Osteoblast (primary cell): ENCODE measurements around the gene SCRN2. TPM values are rescaled to one million over a fixed set of nuclear protein-coding genes. Genes with fewer than 3 reads are reported as not detected.
A peak's percentile ranks its signal among the peaks of the same experiment; 100 is the strongest.

Source experiments
- DNase-seq: peaks from one replicate; pipeline ENCODE4 v3.0.0; 2011; ENCODE audit warnings: low spot score, mixed read lengths; ENCODE audit not compliant: insufficient read length; ENCODE audit errors: missing footprints
- H2AFZ ChIP-seq: 2 replicates; pipeline ENCODE4 v1.6.0; 2011; ENCODE audit warnings: mild to moderate bottlenecking, low read length
- H3K27ac ChIP-seq: 2 replicates; pipeline ENCODE4 v1.5.1; 2011; ENCODE audit warnings: mild to moderate bottlenecking, low read depth, low read length, moderate library complexity
- H3K27me3 ChIP-seq: 2 replicates; pipeline ENCODE4 v1.6.0; 2012; ENCODE audit warnings: mild to moderate bottlenecking, control low read depth, inconsistent platforms, low read length, moderate library complexity; ENCODE audit not compliant: insufficient read depth
- H3K36me3 ChIP-seq: 2 replicates; pipeline ENCODE4 v1.5.1; 2011; ENCODE audit warnings: mild to moderate bottlenecking, low read length, control low read depth, moderate library complexity; ENCODE audit not compliant: insufficient read depth
- H3K4me1 ChIP-seq: 2 replicates; pipeline ENCODE4 v1.5.1; 2011; ENCODE audit warnings: mild to moderate bottlenecking, low read length, control low read depth, moderate library complexity; ENCODE audit not compliant: insufficient read depth
- H3K4me2 ChIP-seq: 2 replicates; pipeline ENCODE4 v1.6.0; 2011; ENCODE audit warnings: mild to moderate bottlenecking, low read length; ENCODE audit not compliant: insufficient read depth
- H3K4me3 ChIP-seq: fragments of 200-600 bp; sonication (generic); 3 replicates; pipeline ENCODE4 v1.5.1; 2012; ENCODE audit warnings: mild to moderate bottlenecking, low read length, inconsistent platforms; ENCODE audit not compliant: insufficient read depth
- H3K79me2 ChIP-seq: 2 replicates; pipeline ENCODE4 v1.6.0; 2012; ENCODE audit warnings: mild to moderate bottlenecking, low read length, control low read depth, inconsistent platforms; ENCODE audit not compliant: insufficient read depth
- H3K9me3 ChIP-seq: 2 replicates; pipeline ENCODE4 v1.5.1; 2011; ENCODE audit warnings: low read depth, low read length, control low read depth
- H4K20me1 ChIP-seq: 2 replicates; pipeline ENCODE4 v1.6.0; 2012; ENCODE audit warnings: mild to moderate bottlenecking, low read length, control low read depth; ENCODE audit not compliant: insufficient read depth
- total RNA-seq: library from RNA; depleted of rRNA; stranded (reverse); fragments of >200 nt; gene quantifications from 2 replicates; pipeline ENCODE4 v1.2.3, GENCODE V29; 2012
- TF ChIP-seq, protein P1 (sequence below): IDR thresholded peaks from 2 replicates; pipeline ENCODE4 v1.5.1; 2011; ENCODE audit warnings: mild to moderate bottlenecking, low read depth, low read length, moderate library complexity; ENCODE audit errors: extremely low read depth

Gene SCRN2
- total RNA-seq, result 41.0 and 42.7 TPM in 2 replicates

DNA sequence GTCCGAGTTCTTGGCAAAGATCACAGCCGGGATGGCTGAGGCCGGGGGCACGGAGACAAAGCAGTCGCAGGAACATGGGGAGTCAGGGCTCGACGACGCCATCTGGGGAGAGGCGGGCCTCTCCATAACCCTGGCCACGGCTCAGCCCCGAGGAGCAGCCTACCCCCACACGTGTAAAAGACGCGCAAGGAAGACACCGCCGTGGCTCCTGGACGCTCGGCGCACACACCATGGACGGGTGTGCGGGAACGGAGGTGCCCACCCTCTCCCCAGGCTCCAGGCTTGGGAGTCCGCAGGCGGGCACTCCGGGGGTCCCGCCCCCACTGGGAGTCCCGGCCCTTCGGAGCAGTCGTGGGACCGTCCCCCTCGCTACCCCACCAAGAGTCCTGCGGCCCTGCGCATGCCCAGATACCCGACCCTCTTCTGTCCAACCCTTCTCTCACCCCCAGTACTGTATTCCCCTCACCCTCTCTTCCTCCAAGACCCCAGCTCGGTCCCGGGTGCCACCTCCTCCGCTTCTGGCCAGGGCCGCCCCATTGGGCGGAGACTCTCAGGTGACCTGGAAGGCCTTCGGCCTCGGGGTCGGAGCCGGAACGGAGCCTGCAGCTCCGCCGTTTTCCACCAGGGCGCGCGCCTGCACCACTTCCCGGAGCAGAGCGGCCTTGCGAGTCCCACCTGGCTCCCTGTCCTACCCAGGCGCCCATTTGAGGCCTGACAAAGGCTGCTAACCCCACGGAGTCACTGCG is at the start of gene SCRN2:
SCRN2 (minus strand) TSS at position 532 of the 746 bp plus-strand sequence; CDS start at position 102, 430 bp downstream.
- Histone ChIP-seq H3K4me3 (peak within 1 kb of the TSS; percentile 79), H3K9me3 (no peaks in the 10 kb centered on the region), H3K27ac (peak within 1 kb of the TSS; percentile 24), H3K4me1 (peaks cover 55% of the 10 kb centered on the region), H4K20me1 (peaks cover 3% of the 10 kb centered on the region), H3K27me3 (peaks cover 5% of the 10 kb centered on the region), H3K36me3 (peaks cover 11% of the 10 kb centered on the region), H3K79me2 (peaks cover 26% of the 10 kb centered on the region), H2AFZ (peak within 1 kb of the TSS; percentile 83), H3K4me2 (peak within 1 kb of the TSS; percentile 79)
- peak; percentile 96 for DNase-seq
- TF ChIP-seq, protein P1, sequence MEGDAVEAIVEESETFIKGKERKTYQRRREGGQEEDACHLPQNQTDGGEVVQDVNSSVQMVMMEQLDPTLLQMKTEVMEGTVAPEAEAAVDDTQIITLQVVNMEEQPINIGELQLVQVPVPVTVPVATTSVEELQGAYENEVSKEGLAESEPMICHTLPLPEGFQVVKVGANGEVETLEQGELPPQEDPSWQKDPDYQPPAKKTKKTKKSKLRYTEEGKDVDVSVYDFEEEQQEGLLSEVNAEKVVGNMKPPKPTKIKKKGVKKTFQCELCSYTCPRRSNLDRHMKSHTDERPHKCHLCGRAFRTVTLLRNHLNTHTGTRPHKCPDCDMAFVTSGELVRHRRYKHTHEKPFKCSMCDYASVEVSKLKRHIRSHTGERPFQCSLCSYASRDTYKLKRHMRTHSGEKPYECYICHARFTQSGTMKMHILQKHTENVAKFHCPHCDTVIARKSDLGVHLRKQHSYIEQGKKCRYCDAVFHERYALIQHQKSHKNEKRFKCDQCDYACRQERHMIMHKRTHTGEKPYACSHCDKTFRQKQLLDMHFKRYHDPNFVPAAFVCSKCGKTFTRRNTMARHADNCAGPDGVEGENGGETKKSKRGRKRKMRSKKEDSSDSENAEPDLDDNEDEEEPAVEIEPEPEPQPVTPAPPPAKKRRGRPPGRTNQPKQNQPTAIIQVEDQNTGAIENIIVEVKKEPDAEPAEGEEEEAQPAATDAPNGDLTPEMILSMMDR, result peak; percentile 91

DNA sequence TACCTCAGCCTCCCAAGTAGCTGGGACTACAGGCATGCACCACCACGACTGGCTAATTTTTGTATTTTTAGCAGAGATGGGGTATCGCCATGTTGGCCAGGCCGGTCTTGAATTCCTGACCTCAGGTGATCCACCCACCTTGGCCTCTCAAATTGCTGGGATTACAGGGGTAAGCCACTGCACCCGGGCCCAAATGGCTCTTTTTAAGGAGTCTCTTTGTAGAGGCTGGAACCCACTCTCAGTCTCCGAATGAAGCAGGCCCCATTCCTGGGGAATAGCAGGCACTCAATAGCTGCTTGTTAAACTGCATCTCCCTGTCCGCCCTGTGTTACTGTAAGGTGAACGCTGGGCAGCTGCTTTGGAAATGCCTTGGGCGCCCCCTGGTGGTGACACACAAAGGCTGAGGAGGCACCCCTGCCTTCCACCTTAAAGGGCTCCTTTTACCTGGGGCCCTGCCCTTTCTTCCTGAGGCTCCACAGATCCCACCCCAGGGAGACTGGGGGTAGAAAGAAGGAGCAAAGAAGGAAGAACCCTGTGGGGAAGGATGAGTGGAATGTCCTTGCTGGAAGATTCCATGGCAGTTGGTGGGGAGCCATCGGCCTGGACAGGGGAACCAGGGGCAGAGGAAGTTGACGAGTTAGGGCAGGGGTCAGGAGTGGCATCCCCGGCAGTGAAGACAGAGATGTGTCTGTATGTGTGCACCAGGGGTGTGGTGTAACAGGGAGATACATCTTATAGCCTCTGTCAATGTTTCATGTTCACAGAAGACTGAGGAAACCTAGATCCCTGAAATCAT is 48.9 kb upstream of the SCRN2 start:
- H3K4me2 ChIP-seq, result no peak overlapping the region
- DNase-seq, result peak; percentile 93
- H3K4me3 ChIP-seq, result no peak overlapping the region
- peaks cover 1% of the 10 kb centered on the region for H3K79me2 ChIP-seq
- no peaks in the 10 kb centered on the region for H4K20me1 ChIP-seq
- TF ChIP-seq, protein P1, result peak; percentile 91
- H3K4me1 ChIP-seq, result peaks cover 7% of the 10 kb centered on the region
- H3K27ac ChIP-seq, result no peak overlapping the region
- H2AFZ ChIP-seq, result no peak overlapping the region
- no peaks in the 10 kb centered on the region for H3K27me3 ChIP-seq
- H3K9me3 ChIP-seq, result no peaks in the 10 kb centered on the region
- H3K36me3 ChIP-seq, result no peaks in the 10 kb centered on the region

DNA sequence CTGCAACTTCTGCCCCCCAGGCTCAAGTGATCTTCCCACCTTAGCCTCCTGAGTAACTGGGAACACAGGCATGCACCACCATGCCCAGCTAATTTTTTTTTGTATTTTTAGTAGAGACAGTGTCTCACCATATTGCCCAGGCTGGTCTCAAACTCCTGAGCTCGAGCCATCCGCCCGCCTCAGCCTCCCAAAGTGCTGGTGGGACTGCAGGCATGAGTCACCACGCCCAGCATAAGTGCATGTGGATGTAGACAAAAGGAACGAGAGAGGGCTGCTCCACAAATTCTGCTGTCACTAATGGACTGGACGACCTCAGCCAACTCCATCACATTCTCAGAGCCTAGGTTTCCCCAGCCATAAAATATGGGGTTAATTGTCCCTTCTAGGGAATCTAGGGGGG is 47.2 kb upstream of the SCRN2 start:
- Histone ChIP-seq H2AFZ (no peak overlapping the region), H3K4me3 (no peak overlapping the region), H3K27ac (no peak overlapping the region), H3K9me3 (no peaks in the 10 kb centered on the region), H3K27me3 (no peaks in the 10 kb centered on the region), H3K4me2 (no peak overlapping the region), H3K36me3 (no peaks in the 10 kb centered on the region), H3K79me2 (no peaks in the 10 kb centered on the region), H4K20me1 (no peaks in the 10 kb centered on the region), H3K4me1 (no peaks in the 10 kb centered on the region)
- TF ChIP-seq, protein P1, result no peak
- DNase-seq, result no peak
